GM19239 (cell line): ENCODE data around the gene CCDC120.

Experiments used
- DNase-seq: peaks from one replicate; pipeline ENCODE4 v3.0.0; 2011; ENCODE audit warnings: low spot score; ENCODE audit not compliant: insufficient read length
- FAIRE-seq: peaks from 2 replicates; lab custom pipeline; 2011; peaks lifted over from hg19 to GRCh38; lab: Jason Lieb, UNC

CCDC120 gene

DNA sequence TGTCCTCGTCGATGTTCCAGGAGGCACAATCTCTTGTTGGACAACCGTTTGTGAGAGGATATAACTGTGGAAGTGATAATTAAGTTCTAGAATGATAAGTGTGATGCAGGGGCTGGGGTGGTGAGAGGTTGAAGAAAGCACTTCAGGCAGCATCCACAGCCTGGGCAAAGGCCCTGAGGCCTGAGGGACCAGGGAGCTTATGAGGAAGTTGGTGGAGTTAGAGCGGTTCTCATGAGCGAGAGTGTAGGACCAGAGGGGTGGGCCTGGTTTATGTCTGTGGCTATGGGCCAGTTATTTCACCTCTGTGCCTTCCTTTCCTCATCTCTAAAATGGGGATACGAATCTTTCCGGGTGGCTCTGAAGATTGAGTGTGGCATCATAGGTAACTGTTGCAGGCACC, 2.7 kb downstream of the CCDC120 start:
- FAIRE-seq = no peak

DNA sequence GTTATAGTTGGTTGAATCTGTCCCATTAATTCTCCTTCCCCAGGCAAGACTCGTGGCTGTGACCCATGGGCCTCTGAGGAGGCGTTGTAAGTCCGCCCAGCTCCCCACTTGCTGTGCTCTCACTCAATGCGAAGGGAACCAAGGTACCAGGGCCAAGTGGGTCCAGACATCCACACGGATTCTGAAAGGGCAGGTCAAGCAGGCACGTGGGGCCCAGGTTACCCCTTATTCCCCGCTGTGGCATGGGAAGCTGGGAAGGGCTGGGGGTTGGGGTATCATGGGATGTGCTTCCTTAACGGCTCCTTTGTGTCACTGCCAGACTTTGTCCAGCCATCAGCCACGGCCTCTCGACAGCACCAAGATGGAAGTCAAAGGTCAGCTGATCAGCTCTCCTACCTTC, 3.1 kb downstream of the CCDC120 start:
- FAIRE-seq = no peak
- DNase-seq = no peak

More for the DNA sequence above, 2.7 kb downstream of the CCDC120 start:
- no peak for DNase-seq

DNA sequence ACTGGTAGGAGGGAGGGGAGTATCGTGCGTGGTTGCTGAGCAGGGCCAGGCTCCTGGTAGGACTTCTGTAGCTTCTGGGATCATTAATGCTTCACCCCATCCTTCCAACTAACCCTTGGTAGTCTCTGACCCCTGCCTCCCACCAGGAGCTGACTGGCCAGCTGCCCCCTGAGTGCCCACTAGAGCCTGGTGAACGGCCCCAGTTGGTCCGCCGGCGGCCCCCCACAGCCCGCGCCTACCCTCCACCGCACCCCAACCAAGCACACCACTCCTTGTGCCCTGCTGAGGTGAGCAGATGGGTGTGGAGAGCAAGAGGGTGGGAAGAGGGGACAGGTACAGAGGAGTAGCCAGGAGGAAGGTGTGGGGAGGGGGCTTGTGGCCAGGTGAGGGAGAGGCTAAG, 4.9 kb downstream of the CCDC120 start:
- DNase-seq (no peak), FAIRE-seq (no peak)

DNA sequence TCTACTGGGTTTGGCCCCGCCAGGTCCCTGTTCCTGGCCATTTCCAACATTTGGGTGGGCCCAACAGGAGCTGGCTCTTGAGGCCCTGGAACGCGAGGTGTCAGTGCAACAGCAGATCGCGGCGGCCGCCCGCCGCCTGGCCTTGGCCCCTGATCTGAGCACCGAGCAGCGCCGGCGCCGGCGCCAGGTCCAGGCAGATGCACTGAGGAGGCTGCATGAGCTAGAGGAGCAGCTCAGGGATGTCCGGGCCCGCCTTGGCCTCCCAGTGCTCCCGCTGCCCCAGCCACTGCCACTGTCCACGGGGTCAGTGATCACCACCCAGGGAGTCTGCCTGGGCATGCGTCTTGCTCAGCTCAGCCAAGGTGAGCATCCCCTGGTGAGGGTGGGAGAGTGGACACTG, 5.5 kb downstream of the CCDC120 start:
- FAIRE-seq (no peak), DNase-seq (no peak)

DNA sequence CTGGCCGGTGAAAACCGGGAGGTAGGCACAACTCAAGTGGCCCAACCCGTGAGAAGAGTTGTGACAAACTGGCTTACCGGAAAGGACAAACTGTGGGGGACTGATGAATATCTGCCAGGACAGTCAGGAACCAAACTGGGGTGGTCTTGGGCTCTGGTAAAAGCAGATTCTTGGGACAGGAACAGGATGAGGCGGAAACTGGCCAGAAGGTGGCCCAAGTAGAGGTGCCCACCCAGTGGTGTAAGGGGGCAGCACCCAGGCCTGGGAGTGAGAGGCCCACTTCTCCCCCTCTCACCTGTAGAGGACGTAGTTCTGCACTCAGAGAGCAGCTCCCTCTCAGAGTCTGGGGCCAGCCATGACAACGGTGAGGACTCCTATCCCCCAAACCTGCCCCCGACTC, 5.9 kb downstream of the CCDC120 start:
- FAIRE-seq = no peak
- DNase-seq = no peak

DNA sequence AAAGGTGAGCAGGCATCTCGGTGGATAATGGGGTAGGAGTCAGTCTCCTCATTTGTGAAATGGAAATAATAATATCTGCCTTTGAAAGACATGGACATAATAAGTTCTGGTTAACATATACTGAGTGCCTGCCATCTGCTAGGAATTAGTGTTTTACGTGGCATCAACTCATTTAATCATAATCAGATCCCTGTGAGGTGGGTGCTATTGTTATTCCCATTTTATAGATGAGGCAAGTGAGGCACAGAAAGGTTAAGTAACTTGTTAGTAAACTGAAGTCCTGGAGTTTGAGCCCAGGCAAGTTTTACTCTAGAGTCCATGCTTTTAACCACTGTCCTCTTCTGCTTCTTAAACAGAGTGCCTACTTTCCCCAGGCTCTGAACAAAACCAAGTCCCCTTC, 7.5 kb downstream of the CCDC120 start:
- DNase-seq = no peak
- no peak for FAIRE-seq

DNA sequence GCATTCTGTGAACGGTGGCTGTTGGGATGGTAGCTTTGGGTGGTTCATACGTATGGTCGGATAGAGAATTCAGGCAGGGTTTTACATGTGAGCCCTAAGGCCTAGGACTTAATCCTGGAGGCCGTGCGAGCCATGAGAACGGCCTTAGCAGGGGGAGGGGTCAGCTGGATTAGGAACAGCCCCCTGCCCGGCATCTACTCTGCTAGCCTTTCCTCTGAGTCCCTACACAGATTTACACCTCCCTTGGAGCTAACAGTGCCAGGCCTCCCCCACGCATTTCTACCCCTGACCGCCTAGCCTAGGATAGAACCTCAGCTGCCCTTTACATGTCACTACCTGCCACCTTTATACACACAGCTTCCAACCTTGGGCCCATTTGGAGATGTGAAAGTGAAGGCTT, 7.9 kb downstream of the CCDC120 start:
- no peak for FAIRE-seq
- no peak for DNase-seq

DNA sequence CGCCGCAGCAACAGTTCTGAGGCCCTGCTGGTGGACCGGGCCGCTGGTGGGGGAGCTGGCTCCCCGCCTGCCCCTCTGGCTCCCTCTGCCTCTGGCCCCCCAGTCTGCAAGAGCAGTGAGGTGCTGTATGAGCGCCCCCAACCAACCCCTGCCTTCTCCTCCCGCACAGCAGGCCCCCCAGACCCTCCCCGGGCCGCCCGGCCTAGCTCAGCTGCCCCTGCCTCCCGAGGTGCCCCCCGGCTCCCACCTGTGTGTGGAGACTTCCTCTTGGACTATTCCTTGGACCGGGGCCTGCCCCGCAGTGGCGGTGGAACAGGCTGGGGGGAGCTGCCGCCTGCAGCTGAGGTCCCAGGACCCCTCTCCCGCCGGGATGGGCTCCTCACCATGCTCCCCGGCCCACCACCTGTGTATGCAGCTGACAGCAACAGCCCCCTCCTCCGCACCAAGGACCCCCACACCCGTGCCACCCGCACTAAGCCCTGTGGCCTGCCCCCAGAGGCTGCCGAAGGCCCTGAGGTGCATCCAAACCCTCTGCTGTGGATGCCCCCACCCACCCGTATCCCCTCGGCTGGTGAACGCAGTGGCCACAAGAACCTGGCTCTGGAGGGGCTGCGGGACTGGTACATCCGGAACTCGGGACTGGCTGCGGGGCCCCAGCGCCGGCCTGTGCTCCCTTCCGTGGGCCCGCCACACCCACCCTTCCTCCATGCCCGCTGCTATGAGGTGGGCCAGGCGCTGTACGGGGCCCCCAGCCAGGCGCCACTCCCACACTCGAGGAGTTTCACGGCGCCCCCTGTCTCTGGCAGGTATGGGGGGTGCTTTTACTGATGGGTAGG, 8.7 kb downstream of the CCDC120 start:
- DNase-seq (no peak), FAIRE-seq (no peak)

DNA sequence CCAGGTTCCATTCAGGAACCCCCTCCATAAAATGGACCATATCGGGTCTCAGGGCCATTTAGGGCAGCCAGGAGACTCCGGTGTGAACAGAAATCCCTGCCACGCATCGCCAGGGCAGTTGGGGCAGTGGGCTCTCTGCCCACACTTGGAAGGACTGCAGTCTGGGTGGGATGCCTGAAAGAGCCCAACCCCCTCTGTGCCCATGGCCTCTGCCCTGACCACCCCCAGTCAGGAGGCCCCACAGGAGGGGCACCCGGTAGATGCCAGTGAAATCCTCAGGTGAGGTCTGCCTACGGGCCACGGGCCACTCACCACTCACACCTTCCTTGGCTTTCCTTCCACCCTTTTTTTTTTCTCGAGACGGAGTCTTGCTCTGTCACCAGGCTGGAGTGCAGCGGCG, 10.2 kb downstream of the CCDC120 start:
- FAIRE-seq (no peak), DNase-seq (no peak)

DNA sequence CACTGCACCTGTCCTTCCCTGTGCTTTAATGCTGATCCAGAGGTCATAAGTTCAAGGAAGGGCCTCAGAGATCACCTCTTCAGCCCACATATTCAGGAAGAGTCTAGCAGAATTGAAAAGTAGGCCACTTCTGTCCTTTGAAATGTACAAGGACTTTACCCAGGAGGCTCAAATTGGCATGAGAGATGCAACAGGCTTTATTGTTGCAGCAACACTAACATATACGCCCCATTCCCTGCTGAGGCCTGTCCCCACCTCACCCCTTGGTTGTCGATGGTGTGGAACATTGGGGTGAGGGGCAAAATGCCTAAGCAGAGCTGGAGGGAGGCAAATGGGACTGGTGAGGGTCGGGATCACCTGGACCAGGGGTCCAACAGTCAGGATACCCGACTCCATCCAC, 12.2 kb downstream of the CCDC120 start:
- FAIRE-seq = no peak
- no peak for DNase-seq

DNA sequence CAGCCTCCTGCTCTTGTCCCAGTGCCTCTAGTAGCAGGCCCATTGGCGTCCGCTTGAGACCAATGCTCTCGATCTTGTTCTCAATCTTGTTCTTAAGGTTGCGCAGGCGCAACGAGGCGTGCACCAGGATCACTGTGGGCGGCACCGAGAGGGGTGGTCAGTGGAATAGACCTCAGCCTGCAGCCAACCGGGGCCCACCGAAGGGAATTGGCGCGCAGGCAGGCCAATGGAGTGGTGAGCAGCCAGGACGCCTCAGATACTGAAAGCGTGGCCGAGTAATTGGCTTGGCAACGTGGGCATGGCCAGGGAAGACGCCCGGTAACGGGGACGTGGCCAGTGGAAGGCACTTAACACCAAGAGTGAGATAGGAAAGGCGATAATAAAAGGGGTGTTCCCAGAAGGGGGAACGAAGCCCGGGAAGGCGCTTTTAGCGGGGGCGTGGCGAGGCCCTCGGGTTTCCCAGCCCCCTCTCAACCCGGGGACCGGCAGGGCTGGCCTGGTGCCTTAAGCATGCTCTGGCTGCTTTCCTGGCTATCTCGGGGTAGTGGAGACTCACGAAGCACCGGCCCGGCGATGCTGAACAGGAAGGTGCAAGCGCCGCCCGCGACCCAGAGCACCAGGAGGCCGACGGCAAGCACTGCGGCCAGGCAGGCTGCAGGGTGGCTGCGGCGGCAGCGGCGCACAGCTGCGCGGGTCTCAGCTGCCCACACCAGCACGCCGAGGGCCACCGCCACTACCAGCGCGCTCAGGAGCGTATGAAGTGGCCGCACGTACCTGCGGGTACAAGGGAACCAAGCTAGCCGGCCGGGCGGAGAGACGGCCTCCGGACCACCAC, 13.3 kb downstream of the CCDC120 start:
- FAIRE-seq (no peak), DNase-seq (no peak)

DNA sequence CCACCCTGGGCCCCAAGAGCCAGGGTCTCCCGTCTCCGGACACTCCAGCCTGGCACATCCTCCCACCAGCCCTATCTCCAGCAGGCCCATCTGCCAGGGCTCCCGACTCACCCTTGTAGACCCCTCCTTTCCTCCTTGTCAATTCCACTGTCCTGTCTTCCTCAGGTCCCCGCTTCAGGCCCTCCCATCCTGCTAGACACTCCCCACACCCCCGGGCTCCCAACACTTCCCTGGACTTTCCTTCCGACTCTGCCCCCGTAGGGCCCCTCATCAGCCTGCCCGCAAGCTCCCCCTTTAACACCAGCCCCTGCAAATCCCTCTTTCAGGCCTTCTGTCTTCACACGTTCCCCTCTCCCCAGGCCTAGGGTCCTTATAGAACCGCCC, 13.9 kb downstream of the CCDC120 start:
- DNase-seq = no peak
- no peak for FAIRE-seq

DNA sequence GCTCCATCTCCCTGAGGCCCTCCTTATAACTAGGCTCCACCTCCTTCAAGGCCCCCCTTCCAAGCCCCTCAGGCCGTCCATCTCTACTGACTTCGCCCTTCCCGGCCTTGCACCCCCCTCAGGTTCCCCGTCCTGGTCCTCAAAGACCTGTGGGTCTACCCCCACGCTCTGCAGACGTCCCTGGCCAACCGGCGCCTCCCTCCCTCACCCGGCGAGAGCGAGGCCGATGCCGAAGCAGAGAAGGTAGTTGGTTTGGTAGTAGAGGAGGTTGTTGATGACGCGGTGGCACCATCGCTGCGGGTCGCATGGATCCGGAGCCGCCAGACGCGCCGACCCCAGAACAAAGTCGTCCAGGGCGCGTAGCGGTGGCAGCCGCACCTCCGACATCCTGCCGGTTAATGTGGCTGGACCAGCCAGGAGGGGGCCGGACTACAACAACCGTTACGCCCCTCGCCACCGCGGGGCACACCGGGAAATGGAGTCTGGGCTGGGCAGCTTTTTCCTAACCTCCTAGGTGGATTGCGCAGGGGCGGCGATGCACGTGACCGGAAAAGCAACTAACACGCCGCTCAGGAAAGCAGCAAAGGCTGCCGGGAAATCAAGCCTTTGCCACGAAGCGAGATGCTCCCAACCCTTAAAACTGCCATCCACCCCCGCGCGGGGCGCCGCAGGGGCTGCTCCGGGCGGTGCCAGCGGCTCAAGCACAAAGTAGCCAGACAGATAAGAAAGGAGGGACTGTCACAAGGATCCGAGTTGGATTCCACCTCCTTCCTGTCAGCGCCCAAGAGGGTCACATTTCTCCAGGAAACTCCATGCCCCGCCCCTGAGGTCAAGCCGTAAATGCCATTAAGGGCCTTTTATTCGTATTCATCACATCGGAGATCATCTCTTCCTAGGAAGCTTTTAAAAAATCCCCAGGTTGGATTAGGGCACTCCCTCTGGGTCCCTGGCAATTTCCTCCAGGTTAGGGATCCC, 15.1 kb downstream of the CCDC120 start, which contains the start of gene PRAF2:
Gene PRAF2, minus strand, starts transcription at position 402 of the 975 bp plus-strand sequence. Its CDS starts 15 bp downstream, at position 387.
- peak; percentile 86 for DNase-seq
- peak; percentile 99 for FAIRE-seq

DNA sequence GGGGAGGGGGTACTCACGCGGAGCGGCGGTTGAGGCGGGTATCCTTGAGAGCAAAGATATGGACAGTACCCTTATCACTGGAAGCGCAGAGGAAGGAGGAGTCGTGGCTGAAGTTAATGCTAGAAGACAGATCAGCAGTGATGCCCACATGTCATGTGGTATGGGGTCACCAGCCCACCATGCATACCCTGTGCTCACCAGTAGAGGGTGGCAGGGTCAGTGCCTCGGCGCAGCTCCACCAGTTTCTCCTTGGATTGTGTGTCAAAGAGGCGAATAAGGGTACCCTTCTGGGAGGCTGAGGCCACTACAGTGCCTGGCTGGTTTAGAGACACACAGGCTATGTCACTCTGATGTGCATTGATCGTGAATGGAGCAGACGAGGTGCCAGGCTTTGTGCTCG, 16.5 kb downstream of the CCDC120 start:
- FAIRE-seq (no peak), DNase-seq (no peak)

DNA sequence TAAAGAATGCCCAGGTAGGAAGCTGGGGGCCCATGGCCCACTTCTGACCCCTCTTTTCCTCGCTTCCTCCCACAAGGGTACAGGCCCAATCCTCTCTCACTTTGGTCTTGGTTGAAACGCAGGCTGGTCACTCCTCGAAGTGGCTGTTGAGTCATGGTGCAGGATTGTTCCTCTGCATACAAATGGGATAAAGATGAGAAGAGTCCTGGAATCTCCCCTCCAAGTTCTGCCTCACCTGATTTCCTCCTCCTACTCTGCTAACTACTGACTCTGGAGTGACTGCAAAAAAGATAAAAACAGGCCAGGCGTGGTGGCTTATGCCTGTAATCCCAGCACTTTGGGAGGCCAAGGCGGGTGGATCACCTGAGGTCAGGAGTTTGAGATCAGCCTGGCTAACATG, 19.1 kb downstream of the CCDC120 start:
- DNase-seq (no peak), FAIRE-seq (no peak)

DNA sequence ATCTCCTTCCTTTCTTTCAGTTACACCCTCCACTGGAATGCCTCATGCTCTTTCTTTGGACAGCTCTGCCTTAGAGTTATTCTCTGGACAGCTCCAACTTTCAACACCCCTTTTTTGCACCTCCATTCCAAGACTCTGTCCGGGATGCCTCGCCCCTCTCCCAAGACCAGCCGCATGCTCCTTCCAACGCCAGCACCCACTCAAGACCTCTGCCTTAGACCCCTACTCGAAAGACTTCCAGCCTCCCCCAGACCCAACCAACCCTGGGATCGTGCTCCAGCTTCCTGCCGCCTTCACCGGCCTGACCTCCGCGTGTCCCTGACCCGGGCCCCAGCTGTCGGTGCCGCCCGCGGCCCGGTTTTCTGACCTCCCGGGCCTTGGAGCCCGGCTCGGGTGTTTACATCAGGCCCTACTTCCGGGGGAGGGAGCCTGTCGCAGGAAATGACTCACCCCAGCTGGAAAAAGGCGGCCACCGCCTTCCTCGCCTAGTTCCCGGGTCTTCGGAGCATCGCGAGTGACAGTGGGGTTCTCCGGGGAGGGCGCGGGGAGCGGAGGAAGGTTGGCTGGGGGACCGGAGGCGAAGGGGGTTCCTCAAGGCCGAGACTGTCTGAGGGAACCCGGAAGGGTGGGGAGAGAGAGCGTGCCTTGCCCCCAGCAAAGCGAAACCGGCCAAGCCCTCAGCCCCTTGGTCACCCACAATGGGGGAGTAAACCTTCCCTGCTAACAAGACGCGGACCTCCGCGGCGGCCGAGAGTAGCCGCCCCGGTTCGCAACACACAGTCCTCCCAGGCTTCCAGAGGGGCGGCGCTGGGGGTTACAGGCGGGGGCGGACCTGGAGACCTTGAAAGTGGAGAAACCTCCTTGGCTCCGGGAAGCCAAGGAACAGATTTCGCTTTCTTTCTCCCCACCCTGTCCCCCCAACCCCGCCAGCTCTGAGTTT, 21.0 kb downstream of the CCDC120 start, which contains the start of gene WDR45:
Gene WDR45, minus strand, starts transcription at position 399 of the 940 bp plus-strand sequence. CDS start 1,792 bp downstream, outside the sequence.
- DNase-seq (peak; percentile 63), FAIRE-seq (peak; percentile 87)

DNA sequence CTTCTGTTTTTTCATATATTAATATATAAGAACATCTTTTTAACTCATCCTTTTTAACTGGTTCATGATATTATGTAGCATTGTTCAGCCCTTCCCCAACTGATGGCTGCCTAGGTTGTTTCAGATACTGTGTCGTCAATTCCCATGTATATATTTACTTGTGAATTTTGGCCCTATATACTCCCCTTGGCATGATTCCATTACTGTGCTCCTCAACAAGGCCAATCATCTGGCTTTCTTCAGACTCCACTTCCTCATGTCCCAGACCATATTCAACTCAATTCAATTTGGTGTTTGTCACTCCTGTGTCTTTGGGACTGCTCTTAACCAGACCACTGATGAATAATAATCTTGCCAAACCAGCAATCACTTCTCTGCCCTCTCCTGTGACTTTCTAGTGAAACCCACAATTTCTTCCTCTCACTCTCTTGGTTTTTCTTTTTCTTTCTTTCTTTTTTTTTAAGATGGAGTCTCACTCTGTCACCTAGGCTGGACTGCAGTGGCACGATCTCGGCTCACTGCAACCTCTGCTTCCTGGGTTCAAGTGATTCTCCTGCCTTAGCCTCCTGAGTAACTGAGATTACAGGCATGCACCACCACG, 23.6 kb downstream of the CCDC120 start:
- DNase-seq (no peak), FAIRE-seq (peak; percentile 42)

DNA sequence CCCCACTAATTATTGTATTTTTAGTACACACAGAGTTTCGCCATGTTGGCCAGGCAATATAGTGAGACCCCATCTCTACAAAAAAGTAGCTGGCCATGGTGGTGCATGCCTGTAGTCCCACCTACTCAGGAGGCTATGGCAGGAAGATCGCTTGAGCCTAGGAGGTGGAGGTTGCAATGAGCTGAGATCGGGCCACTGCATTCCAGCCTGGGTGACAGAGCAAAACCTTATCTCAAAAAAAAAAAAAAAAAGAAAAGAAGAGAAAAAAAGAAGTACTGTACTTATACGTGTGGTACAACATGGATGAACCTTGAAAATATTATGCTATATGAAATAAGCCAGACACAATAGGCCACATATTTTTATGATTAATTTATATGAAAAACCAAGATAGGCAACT, 30.8 kb downstream of the CCDC120 start:
- DNase-seq (no peak), FAIRE-seq (no peak)

DNA sequence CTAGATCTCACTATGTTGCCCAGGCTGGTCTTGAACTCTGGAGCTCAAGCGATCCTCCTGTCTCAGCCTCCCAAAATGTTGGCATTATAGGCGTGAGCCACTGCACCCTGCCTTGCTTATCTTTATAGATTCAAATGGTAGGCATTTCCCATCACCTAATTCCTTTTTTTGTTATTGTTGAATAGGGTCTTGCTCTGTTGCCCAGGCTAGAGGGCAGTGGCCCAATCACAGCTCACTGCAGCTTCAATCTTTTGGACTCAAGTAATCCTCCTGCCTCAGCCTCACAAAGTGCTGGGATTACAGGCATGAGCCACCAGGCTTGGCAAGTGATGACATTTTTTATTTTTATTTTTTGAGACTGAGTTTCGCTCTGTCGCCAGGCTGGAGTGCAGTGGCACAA, 37.6 kb downstream of the CCDC120 start:
- no peak for FAIRE-seq

More for the DNA sequence above, 37.6 kb downstream of the CCDC120 start:
- no peak for DNase-seq
